ENCODE data around the gene KTN1. TPM values are rescaled to one million over a fixed set of nuclear protein-coding genes. Genes with fewer than 3 reads are reported as not detected.

The KTN1 gene
- total and polyA plus RNA-seq, 7 experiments from 2014 or later = 20.3 to 131 (median 90.7) TPM

GRCh38 chr14:55537782-55538181, 42.2 kb upstream of the KTN1 start:
- no peaks in the 10 kb centered on the region for H3K36me3 ChIP-seq (ENCODE audit: control insufficient read depth in 2 of 3, insufficient read depth in 3 of 3, low read length in 3 of 3)
- CTCF ChIA-PET = no interaction called here
- H3K27ac ChIP-seq (ENCODE audit: low read depth, low read length) = no peak overlapping the region
- H3K4me3 Mint-ChIP-seq = no peak overlapping the region
- peaks cover 0 to 15% (median 6%) of the 10 kb centered on the region in 11 donors for H3K9me3 Mint-ChIP-seq
- intact Hi-C loops (cut with micrococcal nuclease) = no loop called here
- no peak overlapping the region for H3K27ac Mint-ChIP-seq
- DNase-seq (no peak), ATAC-seq (no peak)
- no peaks in the 10 kb centered on the region for H3K4me1 ChIP-seq (ENCODE audit: control insufficient read depth in 2 of 2, insufficient read depth in 2 of 2, low read length in 2 of 2)
- no peak overlapping the region for H3K4me3 ChIP-seq (ENCODE audit: low read length)
- H3K9me3 ChIP-seq (ENCODE audit: control insufficient read depth in 2 of 3, low read length in 3 of 3) = peaks cover 0 to 4% (median 0%) of the 10 kb centered on the region in 3 experiments
- no peaks in the 10 kb centered on the region for H3K4me1 Mint-ChIP-seq
- no peaks in the 10 kb centered on the region for H3K27me3 ChIP-seq (ENCODE audit: control insufficient read depth in 2 of 2, insufficient read depth in 2 of 2, low read length in 2 of 2)
- H3K36me3 Mint-ChIP-seq = peaks cover 0 to 9% (median 8%) of the 10 kb centered on the region in 5 donors
- no peaks in the 10 kb centered on the region for H3K27me3 Mint-ChIP-seq
- POLR2A ChIA-PET = no interaction called here

- Histone ChIP-seq H3K27ac (ENCODE audit: low read depth, low read length) (no peak overlapping the region), H3K4me1 (ENCODE audit: control insufficient read depth in 2 of 2, insufficient read depth in 2 of 2, low read length in 2 of 2) (no peaks in the 10 kb centered on the region), H3K4me3 (ENCODE audit: low read length) (no peak overlapping the region), H3K9me3 (ENCODE audit: control insufficient read depth in 2 of 3, low read length in 3 of 3) (peaks cover 0 to 4% (median 0%) of the 10 kb centered on the region in 3 experiments), H3K36me3 (ENCODE audit: control insufficient read depth in 2 of 3, insufficient read depth in 3 of 3, low read length in 3 of 3) (no peaks in the 10 kb centered on the region), H3K27me3 (ENCODE audit: control insufficient read depth in 2 of 2, insufficient read depth in 2 of 2, low read length in 2 of 2) (no peaks in the 10 kb centered on the region)
- peaks cover 0 to 15% (median 6%) of the 10 kb centered on the region in 11 donors for H3K9me3 Mint-ChIP-seq
- ChIA-PET POLR2A (no interaction called here), CTCF (no interaction called here)
- no peaks in the 10 kb centered on the region for H3K27me3 Mint-ChIP-seq
- H3K27ac Mint-ChIP-seq = no peak overlapping the region
- peaks cover 0 to 9% (median 8%) of the 10 kb centered on the region in 5 donors for H3K36me3 Mint-ChIP-seq
- no peak overlapping the region for H3K4me3 Mint-ChIP-seq
- ATAC-seq (no peak), DNase-seq (no peak)
- intact Hi-C loops (cut with micrococcal nuclease) = no loop called here
- no peaks in the 10 kb centered on the region for H3K4me1 Mint-ChIP-seq
These were observed 40.0 kb upstream of the KTN1 start for GRCh38 chr14:55539975-55540374.

- Mint-ChIP-seq H3K36me3 (peaks cover 0 to 9% (median 8%) of the 10 kb centered on the region in 5 donors), H3K4me3 (no peak overlapping the region), H3K9me3 (peaks cover 0 to 11% (median 5%) of the 10 kb centered on the region in 11 donors), H3K27ac (no peak overlapping the region), H3K4me1 (peaks cover 0 to 2% (median 0%) of the 10 kb centered on the region in 7 donors), H3K27me3 (peaks cover 0 to 2% (median 0%) of the 10 kb centered on the region in 5 donors)
- no peaks in the 10 kb centered on the region for H3K36me3 ChIP-seq (ENCODE audit: control insufficient read depth in 2 of 3, insufficient read depth in 3 of 3, low read length in 3 of 3)
- ATAC-seq = no peak
- ChIA-PET POLR2A (no interaction called here), CTCF (no interaction called here)
- peaks cover 0 to 4% (median 0%) of the 10 kb centered on the region in 3 experiments for H3K9me3 ChIP-seq (ENCODE audit: control insufficient read depth in 2 of 3, low read length in 3 of 3)
- no peak overlapping the region for H3K4me3 ChIP-seq (ENCODE audit: low read length)
- H3K4me1 ChIP-seq (ENCODE audit: control insufficient read depth in 2 of 2, insufficient read depth in 2 of 2, low read length in 2 of 2) = no peaks in the 10 kb centered on the region
- no peaks in the 10 kb centered on the region for H3K27me3 ChIP-seq (ENCODE audit: control insufficient read depth in 2 of 2, insufficient read depth in 2 of 2, low read length in 2 of 2)
- intact Hi-C loops (cut with micrococcal nuclease) = no loop called here
- H3K27ac ChIP-seq (ENCODE audit: low read depth, low read length) = no peak overlapping the region
- DNase-seq = no peak
These were observed 38.9 kb upstream of the KTN1 start for GRCh38 chr14:55540847-55541773.

- intact Hi-C loops (cut with micrococcal nuclease) = no loop called here
- H3K4me1 ChIP-seq (ENCODE audit: control insufficient read depth in 2 of 2, insufficient read depth in 2 of 2, low read length in 2 of 2) = no peaks in the 10 kb centered on the region
- peaks cover 0 to 5% (median 0%) of the 10 kb centered on the region in 7 donors for H3K4me1 Mint-ChIP-seq
- ChIA-PET CTCF (no interaction called here), POLR2A (no interaction called here)
- no peak for DNase-seq
- H3K4me3 ChIP-seq (ENCODE audit: low read length) = no peak overlapping the region
- peaks cover 0 to 2% (median 0%) of the 10 kb centered on the region in 5 donors for H3K27me3 Mint-ChIP-seq
- no peaks in the 10 kb centered on the region for H3K9me3 ChIP-seq (ENCODE audit: control insufficient read depth in 2 of 3, low read length in 3 of 3)
- H3K4me3 Mint-ChIP-seq = no peak overlapping the region
- no peak overlapping the region for H3K27ac ChIP-seq (ENCODE audit: low read depth, low read length)
- H3K9me3 Mint-ChIP-seq = peaks cover 0 to 2% (median 0%) of the 10 kb centered on the region in 11 donors
- no peak for ATAC-seq
- peaks cover 0 to 4% (median 0%) of the 10 kb centered on the region in 5 donors for H3K36me3 Mint-ChIP-seq
- H3K27me3 ChIP-seq (ENCODE audit: control insufficient read depth in 2 of 2, insufficient read depth in 2 of 2, low read length in 2 of 2) = no peaks in the 10 kb centered on the region
- H3K36me3 ChIP-seq (ENCODE audit: control insufficient read depth in 2 of 3, insufficient read depth in 3 of 3, low read length in 3 of 3) = no peaks in the 10 kb centered on the region
- no peak overlapping the region for H3K27ac Mint-ChIP-seq
These were observed 34.2 kb upstream of the KTN1 start for GRCh38 chr14:55545779-55546178.

GRCh38 chr14:55546212-55546874, 33.7 kb upstream of the KTN1 start:
- Histone ChIP-seq H3K9me3 (ENCODE audit: control insufficient read depth in 2 of 3, low read length in 3 of 3) (no peaks in the 10 kb centered on the region), H3K4me3 (ENCODE audit: low read length) (no peak overlapping the region), H3K36me3 (ENCODE audit: control insufficient read depth in 2 of 3, insufficient read depth in 3 of 3, low read length in 3 of 3) (no peaks in the 10 kb centered on the region), H3K27ac (ENCODE audit: low read depth, low read length) (no peak overlapping the region), H3K4me1 (ENCODE audit: control insufficient read depth in 2 of 2, insufficient read depth in 2 of 2, low read length in 2 of 2) (no peaks in the 10 kb centered on the region), H3K27me3 (ENCODE audit: control insufficient read depth in 2 of 2, insufficient read depth in 2 of 2, low read length in 2 of 2) (no peaks in the 10 kb centered on the region)
- peaks cover 0 to 2% (median 0%) of the 10 kb centered on the region in 5 donors for H3K27me3 Mint-ChIP-seq
- no peak overlapping the region for H3K27ac Mint-ChIP-seq
- ATAC-seq (no peak), DNase-seq (no peak)
- peaks cover 0 to 4% (median 0%) of the 10 kb centered on the region in 5 donors for H3K36me3 Mint-ChIP-seq
- ChIA-PET CTCF (no interaction called here), POLR2A (no interaction called here)
- H3K4me1 Mint-ChIP-seq = peaks cover 0 to 5% (median 0%) of the 10 kb centered on the region in 7 donors
- H3K4me3 Mint-ChIP-seq = no peak overlapping the region
- peaks cover 0 to 5% (median 0%) of the 10 kb centered on the region in 11 donors for H3K9me3 Mint-ChIP-seq
- intact Hi-C loops (cut with micrococcal nuclease) = no loop called here

- H3K4me1 Mint-ChIP-seq = peaks cover 0 to 5% (median 0%) of the 10 kb centered on the region in 7 donors
- CTCF ChIA-PET = interaction anchor here (0.7 kb wide), 1 partner anchor 310 kb away, joined by 5 read pairs; no protein-coding TSS in a partner anchor
- intact Hi-C loops (cut with micrococcal nuclease) = no loop called here
These were observed 32.2 kb upstream of the KTN1 start for GRCh38 chr14:55547650-55548315.

More at GRCh38 chr14:55547650-55548315, 32.2 kb upstream of the KTN1 start:
- Mint-ChIP-seq H3K9me3 (peaks cover 0 to 12% (median 2%) of the 10 kb centered on the region in 11 donors), H3K36me3 (peaks cover 0 to 9% (median 0%) of the 10 kb centered on the region in 5 donors), H3K27me3 (peaks cover 0 to 2% (median 0%) of the 10 kb centered on the region in 5 donors), H3K4me3 (no peak overlapping the region), H3K27ac (no peak overlapping the region)
- Histone ChIP-seq H3K9me3 (ENCODE audit: control insufficient read depth in 2 of 3, low read length in 3 of 3) (no peaks in the 10 kb centered on the region), H3K4me3 (ENCODE audit: low read length) (no peak overlapping the region), H3K36me3 (ENCODE audit: control insufficient read depth in 2 of 3, insufficient read depth in 3 of 3, low read length in 3 of 3) (no peaks in the 10 kb centered on the region), H3K27me3 (ENCODE audit: control insufficient read depth in 2 of 2, insufficient read depth in 2 of 2, low read length in 2 of 2) (no peaks in the 10 kb centered on the region), H3K4me1 (ENCODE audit: control insufficient read depth in 2 of 2, insufficient read depth in 2 of 2, low read length in 2 of 2) (no peaks in the 10 kb centered on the region), H3K27ac (ENCODE audit: low read depth, low read length) (no peak overlapping the region)
- ATAC-seq (no peak), DNase-seq (no peak)
- POLR2A ChIA-PET = no interaction called here

Measured in naive thymus-derived CD4-positive, alpha-beta T cell (primary cell).